HG03175 (cell line): ENCODE results near the gene PPP1R37.
A peak's percentile ranks its signal among the peaks of the same experiment; 100 is the strongest.

ENCODE experiments used
- ATAC-seq: cut with Tn5 transposase; IDR thresholded peaks from one replicate; pipeline ENCODE4 v1.9.1; 2021; ENCODE audit warnings: mild to moderate bottlenecking, moderate library complexity; ENCODE audit not compliant: unreplicated experiment

Gene PPP1R37

DNA sequence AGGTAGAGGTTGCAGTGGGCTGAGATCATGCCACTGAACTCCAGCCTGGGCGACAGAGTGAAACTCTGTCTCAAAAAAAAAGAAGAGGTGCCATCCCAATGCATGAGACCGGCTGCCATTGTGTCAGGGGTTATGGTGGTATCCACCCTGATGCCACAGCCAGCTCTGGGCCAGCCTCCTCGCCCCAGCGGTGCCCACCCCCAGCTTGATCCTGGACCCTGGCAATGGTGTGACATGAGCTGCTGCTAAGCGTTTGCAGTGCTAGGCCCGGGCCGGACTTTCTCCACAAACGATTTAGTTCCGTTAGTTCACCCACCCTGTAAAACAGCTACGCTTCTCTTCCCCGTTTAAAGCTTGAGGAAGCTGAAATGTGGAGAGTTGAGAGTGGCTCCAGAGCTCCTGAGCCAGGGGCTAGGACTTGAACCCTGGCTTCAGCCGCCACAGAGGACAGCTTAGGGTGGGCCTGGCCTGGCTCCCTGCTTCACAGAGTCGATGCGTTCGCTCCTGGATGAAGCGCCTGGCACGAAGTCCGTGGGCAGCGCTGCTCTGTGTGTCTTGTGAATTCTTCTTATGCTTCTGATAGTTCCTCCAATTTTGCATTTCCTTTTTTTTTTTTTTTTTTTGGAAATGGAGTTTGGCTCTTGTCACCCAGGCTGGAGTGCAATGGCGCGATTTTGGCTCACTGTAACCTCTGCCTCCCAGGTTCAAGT lies 42.4 kb downstream of the PPP1R37 start:
- no peak for ATAC-seq

DNA sequence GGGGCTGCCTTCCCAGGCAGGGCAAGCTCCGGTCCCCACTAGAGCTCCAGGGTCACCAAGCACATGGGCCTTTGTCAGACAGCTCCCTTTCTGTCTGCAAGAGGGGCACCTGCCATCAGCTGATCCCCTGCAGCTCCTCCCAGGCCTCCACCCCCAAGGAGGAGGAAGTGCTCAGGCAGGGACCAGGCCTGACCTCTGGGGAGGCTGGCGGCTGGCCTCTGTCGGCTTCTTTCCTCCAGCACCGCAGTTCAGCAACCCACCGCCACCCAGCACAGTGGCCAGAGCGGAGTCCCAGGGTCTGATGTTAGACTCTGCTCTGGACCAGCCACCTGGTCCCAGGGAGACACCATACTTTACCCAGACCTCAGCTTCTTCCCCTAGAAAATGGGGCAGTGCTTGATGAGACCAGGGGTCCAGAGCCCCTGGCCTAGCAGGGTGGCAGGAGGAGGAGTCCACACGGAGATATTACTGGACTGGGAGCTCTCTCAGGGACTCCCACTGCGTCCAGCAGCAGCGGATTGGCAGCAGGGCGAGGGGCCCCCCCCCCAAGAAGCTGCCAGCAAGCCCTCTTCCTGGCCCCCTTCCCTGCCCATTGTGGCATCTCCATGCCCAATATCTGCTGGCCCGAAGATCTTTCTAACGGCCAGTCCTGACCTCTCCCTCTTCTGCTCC lies 43.7 kb downstream of the PPP1R37 start:
- peak; percentile 26 for ATAC-seq

DNA sequence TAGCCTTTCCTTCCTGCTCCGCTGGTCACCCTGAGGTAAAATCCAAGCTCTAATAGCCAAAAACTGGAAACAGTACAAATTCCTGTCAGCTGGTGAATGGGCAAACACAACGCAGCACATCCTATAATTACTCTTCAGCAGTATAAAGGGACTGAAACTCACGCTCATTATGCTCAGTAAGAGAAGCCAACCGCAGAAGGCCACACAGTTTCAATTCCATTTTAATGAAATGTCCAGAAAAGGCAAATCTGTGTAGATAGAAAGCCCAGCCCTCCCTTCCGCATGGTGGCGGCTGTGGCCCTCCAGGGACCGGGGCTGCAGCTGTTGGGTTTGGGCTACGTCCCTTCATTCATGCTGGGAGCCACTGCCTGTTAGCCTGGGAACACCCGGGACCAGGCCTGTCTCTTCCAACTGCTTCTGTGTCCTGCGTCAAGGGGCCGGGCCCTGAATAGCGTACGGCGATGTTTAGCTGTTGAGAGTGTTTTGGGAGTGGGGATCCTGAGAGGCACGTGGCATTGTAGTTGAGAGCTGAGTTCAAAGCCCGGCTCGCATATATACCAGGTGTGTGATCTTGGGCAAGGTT lies 44.3 kb downstream of the PPP1R37 start:
- peak; percentile 76 for ATAC-seq

DNA sequence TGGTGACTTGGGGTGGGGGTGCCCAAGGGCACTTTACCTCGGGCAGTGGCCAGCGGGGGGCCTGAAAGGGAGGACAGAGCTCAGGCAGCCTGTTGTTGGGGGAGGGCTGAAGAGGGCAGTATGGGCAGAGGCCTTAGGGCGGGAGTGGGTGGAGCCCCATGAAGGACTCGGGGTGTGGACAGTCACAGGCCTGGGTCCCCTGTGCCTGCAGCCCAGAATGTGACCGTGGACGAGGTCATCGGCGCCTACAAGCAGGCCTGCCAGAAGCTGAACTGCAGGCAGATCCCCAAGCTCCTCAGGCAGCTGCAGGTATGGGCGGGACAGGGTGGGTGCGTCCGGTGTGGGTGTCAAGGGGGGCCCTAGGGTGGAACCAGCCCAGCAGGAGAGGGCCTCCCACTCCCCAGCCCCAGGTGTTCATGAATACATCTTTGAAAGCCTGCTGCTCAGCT lies 45.3 kb downstream of the PPP1R37 start:
- ATAC-seq = no peak

DNA sequence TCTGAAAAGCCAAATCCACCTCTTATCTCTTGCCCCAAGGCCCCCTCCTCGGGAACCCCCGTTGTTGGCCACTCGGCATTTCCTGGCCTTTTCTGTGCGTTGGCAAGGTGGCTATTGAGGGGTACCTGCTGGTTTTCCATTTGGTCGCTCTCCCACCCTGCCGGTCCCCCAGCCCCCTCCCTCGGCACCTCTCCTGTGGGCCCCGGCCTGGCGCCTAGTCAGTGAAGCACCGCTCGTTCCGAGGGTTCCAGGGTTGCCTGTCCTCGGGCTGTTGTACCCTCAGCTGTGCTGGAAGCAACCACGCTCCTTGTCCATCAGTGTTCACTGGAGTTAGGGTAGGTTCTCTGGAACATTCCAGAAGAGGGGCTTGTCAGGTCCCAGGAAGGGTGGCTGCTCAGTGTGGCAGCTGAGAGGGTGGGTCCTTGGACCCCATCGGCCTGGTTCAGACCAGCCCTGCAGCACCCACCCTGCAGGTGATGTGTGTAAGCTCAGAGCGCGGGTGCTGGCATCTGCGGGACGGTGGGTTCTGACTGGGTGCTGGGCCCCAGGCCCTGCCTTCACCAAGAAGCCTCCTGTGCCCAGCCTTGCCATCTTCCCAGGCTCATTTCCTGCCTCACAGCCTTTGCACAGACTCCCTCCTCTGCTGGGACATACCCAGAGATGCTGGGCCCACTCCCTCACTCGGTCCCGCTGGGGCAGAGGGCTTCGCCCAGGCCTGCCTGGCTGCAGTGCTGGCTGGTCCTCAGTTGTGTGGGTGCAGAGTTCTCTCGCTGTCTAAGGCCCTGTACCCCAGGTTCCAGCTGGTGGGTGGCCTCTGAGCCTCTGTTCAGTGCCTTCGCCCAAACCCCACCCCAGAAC lies 46.5 kb downstream of the PPP1R37 start:
- ATAC-seq = no peak

DNA sequence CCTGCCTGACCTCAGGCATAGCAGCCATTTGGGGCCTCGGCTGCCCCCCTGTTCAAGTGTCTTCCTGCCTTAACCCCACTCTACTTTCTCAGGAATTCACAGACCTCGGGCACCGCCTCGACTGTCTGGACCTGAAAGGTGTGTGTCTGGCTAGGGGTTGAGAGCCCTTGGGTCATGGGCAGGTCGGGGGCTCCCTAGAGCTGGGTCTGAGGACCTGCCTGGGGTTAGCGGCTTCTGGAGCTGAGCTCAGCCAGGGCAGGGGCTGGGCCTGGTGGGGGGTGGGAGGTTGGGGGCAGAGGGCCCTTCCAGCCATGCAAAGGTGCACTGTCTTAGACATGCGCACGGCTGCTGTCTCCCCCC lies 47.1 kb downstream of the PPP1R37 start:
- no peak for ATAC-seq

DNA sequence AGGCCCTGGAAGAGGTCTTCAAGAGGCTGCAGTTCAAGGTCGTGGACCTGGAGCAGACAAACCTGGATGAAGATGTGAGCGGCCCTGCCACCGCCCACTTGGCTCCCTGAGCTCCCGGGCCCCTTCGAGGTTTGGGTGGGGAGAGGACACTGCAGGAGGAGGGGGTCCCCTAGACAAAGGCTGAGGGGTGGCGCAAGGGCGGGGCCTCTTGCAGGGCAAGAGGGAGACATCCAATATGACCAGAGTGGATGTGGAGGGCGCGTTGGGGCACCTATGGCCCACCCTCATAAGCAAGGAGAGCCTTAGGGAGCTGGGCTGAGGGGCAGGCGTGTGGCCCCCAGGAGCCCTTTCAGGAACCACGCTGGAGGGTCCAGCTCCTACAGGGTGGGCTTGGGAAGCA lies 47.6 kb downstream of the PPP1R37 start:
- no peak for ATAC-seq

DNA sequence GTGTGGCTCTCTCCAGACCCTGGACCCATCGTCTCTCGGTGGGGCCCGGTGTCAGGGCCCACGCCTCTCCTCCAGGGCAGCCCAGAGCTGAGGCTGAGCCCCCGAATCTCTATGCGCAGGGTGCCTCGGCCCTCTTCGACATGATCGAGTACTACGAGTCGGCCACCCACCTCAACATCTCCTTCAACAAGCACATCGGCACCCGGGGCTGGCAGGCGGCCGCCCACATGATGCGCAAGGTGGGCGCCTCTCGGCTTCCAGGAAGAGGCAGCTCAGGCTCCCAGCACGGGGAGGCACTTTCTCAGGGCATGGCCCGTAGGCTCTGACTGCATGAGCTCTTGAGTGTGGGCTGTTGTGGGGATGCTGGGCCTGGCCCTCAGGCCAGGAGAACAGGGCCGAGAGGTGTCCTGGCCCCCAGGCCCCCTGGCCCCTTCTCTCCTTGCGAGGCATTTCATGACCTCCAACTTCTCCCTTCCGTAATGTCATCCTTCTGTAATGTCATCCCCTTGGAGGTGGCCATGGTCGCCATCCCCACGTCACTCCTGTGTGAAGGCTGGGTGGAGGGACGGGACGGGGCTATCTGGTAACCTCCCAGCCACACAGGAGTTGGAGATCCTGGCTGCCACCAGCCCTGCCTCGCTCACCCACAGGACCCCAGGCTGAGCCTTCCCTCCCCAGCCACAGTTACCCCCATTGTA lies 48.4 kb downstream of the PPP1R37 start:
- ATAC-seq = no peak

DNA sequence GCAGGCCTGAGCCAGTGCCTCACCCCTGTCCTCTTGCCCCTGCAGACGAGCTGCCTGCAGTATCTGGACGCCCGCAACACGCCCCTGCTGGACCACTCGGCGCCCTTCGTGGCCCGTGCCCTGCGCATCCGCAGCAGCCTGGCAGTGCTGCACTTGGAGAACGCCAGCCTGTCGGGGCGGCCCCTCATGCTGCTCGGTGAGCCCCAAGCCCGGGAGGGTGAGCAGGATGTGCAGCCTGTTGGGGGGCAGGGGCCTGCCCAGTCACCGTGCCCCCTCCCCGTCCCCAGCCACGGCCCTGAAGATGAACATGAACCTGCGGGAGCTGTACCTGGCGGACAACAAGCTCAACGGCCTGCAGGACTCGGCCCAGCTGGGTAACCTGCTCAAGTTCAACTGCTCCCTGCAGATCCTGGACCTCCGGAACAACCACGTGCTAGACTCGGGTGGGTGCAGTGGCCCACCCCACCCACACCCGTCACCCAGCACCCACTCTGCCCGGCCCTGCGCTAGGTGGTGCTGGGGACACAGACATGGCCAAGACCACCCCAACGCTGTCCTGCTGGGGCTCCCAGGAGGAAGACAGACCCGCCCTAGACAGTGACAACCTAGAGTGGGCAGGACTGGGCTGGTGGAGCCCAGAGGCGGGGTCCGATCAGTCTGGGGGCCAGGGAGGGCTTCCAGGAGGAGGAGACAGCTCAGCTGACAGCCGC lies 49.2 kb downstream of the PPP1R37 start:
- ATAC-seq = no peak

DNA sequence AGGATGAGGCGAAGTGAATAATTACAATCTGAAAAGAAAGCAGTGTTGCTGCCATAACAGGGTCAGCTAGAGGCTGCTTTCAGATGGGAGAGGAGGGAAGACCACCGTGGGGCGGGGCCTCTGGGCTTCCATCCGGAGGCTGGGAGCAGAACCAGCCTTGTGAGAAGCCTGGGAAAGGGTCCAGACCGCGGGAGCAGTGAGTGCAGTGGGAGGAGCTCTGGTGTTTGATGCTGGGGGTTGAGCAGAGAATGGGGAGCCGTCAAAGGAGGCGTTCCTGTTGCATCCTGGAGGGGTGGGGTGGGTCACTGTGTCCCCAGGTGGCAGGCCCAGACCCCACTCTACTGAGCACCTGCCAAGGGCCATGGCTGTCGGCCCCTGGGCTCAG lies 49.7 kb downstream of the PPP1R37 start:
- no peak for ATAC-seq

DNA sequence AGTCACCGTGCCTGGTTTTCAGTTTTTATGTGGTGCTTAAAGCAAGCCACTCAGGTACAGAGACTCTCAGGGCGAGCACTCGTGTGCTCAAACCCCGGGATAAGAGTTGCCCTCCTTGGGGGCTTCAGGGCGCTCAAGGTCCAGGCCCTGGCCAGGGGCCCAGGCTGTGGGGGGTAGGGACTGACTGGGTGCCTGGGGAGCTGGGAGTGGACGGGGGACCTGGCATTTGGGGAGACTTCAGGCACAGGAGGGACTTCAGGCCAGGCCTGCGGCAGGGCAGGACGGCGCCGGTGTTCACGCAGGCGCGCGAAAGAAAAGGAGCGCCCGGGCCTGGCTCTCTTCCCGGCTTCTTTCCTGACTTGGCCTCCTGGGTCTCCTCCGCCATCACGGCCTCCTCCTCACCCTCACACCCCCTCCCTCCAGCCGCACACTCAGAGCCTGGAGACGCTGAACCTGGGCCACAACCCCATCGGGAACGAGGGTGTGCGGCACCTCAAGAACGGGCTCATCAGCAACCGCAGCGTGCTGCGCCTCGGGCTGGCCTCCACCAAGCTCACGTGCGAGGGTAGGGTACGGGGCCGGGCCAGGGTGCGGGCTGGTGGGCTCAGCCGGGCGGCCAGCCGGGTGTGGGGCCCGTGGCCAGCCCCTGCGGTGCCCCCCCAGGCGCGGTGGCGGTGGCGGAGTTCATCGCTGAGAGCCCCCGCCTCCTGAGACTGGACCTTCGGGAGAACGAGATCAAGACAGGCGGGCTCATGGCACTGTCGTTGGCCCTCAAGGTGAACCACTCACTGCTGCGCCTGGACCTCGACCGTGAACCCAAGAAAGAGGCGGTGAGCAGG lies 51.7 kb downstream of the PPP1R37 start:
- ATAC-seq = no peak

DNA sequence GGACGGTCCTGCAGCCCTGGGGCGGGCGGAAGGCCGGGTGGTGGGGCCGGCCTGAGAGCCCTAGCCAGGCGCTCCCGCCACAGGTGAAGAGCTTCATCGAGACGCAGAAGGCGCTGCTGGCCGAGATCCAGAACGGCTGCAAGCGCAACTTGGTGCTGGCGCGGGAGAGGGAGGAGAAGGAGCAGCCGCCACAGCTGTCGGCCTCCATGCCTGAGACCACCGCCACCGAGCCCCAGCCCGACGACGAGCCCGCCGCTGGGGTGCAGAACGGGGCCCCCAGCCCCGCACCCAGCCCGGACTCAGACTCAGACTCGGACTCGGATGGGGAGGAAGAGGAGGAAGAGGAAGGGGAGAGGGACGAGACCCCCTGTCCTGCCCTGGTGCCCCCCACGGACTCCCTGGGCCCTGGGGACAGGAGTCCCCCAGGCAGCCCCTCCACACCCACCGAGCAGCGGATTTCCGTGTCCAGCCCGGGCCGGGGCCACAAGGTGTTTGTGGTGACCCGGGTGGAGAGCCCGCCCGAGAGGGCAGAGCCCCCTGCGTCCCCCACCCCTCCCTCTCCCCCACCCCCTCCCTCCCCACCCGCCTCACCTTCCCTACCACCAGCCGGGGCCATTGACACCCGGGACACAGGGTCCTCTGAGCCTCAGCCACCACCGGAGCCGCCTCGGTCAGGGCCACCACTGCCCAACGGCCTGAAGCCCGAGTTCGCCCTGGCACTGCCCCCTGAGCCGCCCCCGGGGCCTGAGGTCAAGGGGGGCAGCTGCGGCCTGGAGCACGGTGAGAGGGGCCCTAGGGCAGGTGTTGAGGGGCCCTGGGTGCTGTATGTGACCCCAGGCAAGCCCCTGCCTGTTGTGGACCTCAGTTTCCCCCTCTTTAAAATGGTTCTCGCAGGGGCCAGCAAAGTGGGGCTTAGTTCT lies 52.6 kb downstream of the PPP1R37 start:
- no peak for ATAC-seq

DNA sequence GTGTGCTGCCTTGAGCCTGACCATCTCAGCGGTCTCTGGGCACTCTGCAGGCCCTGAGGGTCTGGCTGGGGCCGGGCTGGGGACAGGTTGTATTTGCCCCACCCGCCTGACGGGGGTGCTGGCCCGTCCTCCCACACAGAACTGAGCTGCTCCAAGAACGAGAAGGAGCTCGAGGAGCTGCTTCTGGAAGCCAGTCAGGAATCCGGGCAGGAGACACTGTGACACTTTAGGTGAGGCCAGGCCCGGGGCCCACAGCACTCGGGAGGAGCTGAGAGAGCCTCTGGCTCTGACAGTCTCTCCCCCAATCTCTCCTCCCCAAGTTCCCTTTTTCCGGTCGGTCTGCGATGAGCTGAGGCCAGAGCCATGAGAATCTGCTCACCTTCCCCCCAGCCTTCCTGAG lies 53.3 kb downstream of the PPP1R37 start:
- ATAC-seq = no peak

DNA sequence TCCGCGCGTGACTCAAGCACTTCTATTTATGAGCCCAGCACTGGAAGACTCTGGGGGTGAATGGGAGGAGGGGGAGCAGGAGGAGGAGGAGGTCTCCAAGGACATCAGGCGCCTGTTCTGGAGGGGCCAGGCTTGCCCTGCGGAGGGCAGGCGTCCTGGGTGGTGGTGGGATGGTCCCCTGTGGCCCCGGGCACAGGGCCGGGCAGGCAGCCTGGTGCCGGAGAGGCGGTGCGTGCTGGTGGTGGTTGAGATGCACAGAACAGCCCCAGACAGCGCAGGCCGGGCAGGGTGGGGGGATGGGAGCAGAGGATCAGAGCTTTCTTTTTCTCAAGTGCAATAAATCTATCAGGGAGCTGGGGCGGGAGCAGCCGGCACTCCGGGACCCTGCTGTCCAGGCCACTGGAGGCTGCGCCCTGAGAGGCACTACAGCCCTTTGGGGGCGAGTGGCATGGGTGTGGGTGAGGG lies 53.8 kb downstream of the PPP1R37 start:
- no peak for ATAC-seq

DNA sequence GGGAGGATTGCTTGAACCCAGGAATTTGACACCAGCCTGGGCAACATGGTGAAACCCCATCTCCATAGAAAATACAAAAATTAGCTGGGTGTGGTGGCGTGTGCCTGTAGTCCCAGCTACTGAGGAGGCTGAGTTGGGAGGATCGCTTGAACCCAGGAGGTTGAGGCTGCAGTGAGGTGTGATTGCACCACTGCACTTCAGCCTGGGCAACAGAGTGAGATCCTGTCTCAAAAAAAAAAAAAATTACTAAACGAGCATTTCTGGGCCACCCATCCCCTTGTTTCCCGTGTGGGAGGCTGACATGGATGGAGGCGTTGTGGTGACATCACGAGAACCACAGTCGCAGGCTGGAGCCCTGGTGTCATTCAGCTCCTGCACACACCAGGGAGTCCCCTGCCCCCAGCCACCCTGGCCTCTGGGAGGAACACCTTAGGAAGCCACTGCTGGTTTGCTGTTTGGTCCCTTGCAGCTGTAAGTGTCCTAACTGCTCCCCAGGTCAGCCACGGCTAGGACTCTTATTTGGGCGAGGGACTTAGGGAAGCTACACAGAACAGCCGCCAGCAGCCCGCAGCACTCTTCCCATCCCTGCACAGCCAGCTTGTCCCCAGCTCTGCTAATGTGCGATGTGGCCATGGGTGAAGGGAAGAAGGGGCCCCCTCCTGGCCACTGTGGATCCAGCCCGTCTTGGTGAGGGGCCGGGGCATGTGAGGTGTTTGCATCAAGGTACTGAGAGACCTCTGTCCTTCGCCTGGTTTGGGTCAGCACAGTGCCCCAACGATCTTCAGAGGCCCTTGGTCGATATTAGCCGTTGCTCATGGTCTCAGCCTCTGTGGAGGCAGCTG lies 55.1 kb downstream of the PPP1R37 start:
- ATAC-seq = no peak

DNA sequence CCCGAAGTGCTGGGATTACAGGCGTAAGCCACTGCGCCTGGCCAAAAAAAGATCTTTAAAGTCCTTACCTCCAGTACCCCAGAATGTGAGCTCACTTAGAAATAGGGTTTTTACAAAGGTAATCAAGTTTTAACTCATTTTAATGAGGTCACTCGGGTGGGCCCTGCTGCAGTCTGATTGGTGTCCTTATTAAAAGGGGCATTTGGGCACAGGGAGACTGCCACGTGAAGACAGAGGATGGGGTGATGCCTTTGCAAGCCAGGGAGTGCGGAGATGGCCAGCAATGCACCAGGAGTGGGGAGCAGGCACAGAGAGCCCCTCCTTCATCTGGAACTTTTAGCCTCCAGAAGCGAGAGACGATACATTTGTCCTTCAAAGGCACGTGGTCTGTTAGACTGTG lies 56.1 kb downstream of the PPP1R37 start:
- no peak for ATAC-seq

DNA sequence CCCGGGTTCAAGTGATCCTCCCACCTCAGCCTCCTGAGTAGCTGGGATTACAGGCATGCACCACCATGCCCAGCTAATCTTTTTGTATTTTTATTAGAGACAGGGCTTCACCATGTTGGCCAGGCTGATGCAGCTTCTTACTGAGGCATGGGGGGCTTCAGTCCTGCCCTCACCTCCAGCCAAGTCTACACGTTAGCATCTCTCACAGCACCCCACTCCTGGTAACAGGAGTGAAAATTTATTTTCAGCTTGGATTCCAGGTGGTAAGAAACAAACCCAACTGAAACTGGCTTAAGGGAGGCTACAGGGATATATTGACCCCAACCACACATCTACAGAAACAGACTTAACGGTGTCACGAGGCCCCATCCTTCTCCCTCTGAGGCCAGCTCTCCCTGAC lies 57.2 kb downstream of the PPP1R37 start:
- ATAC-seq = no peak
